ENCODE data around the gene SLC16A4.

DNA sequence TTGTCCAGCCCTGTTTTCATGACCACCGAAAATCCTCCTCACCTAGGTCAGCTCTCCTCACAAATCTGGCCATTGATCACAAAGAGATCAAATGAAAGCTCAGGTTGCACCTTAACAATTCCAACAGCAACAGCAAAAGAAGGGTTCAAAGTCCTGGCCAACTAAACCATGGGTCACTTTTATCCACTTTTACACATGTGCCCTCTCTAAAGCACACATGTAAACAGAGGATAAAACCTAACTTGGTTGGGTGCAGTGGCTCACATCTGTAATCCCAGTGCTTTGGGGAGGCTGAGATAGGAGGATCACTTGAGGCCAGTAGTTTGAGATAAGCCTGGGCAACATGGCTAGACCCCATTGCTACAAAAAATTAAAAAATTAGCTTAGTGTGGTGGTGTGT lies 55.6 kb downstream of the SLC16A4 start:
- TF ChIP-seq, protein P1, sequence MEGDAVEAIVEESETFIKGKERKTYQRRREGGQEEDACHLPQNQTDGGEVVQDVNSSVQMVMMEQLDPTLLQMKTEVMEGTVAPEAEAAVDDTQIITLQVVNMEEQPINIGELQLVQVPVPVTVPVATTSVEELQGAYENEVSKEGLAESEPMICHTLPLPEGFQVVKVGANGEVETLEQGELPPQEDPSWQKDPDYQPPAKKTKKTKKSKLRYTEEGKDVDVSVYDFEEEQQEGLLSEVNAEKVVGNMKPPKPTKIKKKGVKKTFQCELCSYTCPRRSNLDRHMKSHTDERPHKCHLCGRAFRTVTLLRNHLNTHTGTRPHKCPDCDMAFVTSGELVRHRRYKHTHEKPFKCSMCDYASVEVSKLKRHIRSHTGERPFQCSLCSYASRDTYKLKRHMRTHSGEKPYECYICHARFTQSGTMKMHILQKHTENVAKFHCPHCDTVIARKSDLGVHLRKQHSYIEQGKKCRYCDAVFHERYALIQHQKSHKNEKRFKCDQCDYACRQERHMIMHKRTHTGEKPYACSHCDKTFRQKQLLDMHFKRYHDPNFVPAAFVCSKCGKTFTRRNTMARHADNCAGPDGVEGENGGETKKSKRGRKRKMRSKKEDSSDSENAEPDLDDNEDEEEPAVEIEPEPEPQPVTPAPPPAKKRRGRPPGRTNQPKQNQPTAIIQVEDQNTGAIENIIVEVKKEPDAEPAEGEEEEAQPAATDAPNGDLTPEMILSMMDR (IDR thresholded peaks at IDR 0.05) = no peak
- TF ChIP-seq POLR2AphosphoS5 (IDR thresholded peaks at IDR 0.05) (no peak), POLR2A (IDR thresholded peaks at IDR 0.05) (no peak)

Measured in prostate gland (tissue), 2 donors.